ENCODE measurements around the gene H1-8.

H1-8 gene

DNA sequence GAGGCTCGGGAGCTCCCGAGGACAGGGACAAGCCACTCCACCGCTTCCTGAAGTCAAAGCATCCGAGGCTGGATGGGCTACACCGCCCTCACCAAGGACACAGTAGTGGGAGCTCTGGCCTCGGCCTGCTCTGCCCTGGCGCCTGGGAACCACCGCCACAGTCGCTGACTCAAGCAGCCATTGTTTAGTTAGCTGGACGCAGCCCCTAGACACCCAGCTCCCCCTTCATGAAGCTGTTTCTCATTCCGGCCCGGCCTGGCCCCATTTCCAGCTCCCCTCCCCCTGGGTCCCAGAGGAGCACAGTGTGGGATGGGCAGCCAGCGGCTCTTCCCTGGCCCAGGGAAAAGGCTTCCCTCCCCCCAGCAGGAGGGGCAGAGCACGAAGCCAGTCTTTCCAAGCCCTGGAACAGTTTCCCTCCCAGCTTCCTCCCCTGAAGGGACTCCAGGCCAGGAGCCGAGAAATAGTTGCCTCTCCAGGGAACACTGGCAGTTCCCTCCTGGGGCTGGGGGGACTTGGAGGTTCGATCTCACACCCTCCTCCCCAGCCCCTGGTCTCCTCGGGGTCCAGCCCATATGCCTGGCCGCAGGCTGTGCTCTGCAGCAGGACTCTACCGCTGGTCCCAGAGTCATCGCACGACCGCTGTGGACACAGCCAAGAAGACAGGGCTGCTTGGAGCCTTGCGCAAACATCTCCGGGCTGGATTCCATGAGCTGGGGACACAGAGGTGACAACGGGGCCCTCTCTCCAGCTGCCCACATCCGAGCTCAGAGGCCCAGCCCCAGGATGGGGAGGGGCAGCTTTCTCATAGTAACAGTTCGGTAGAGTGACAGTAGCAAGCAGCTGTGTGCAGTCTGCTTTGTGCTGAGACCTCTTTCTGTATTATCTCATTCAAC is 53.5 kb downstream of the H1-8 start:
- H3K4me3 ChIP-seq (ENCODE audit: low read depth, low read length) = peak overlapping the region; percentile 34
- TF ChIP-seq, protein P1, sequence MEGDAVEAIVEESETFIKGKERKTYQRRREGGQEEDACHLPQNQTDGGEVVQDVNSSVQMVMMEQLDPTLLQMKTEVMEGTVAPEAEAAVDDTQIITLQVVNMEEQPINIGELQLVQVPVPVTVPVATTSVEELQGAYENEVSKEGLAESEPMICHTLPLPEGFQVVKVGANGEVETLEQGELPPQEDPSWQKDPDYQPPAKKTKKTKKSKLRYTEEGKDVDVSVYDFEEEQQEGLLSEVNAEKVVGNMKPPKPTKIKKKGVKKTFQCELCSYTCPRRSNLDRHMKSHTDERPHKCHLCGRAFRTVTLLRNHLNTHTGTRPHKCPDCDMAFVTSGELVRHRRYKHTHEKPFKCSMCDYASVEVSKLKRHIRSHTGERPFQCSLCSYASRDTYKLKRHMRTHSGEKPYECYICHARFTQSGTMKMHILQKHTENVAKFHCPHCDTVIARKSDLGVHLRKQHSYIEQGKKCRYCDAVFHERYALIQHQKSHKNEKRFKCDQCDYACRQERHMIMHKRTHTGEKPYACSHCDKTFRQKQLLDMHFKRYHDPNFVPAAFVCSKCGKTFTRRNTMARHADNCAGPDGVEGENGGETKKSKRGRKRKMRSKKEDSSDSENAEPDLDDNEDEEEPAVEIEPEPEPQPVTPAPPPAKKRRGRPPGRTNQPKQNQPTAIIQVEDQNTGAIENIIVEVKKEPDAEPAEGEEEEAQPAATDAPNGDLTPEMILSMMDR (IDR thresholded peaks at IDR 0.05; ENCODE audit: low read depth, low read length) = no peak

DNA sequence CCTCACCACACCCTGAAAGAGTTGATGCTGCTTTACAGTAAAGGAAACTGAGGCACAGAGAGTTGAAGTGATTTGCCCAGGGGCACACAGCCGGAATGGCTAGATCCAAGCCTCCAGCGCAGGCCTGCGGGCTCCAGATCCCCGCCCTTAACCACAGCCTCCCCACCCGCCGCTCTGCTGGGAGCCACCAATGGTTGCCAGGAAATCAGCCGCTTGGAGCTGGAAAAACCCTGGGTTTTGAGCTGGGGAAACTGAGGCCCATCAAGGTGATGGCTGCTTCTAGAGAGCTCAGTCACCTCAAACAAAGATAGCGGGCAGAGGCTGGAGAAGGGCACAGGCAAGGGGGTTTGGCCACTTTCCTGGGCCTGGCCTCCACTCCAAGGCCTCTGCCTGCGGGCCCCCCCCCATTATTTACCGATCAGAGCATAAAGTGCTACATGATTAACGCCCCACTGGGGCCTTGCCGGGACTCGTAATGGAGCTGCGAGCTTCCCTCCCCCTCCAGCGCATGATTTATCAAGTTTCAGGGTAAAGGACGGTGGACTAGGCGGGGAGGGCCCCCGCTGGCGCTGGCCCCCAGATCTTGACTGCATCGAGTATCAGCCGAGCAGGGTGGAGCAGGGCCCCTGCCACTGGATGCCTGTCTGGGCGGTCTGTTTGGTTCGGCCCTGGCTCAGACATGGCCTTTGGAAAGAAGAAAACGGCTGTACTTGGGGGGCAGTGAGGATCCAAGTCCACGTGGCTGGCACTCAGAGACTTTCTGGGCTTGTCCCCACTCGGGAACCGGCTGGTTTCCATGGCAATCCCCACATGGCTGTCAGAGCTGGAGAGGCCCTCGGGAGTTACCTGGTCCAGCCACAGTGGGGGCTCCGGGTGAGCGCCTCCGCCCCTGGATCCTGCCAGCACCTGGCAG is 54.4 kb downstream of the H1-8 start:
- no peak overlapping the region; the same call in 1 of the 2 replicates for H3K4me3 ChIP-seq (ENCODE audit: low read depth, low read length)
- TF ChIP-seq, protein P1 (IDR thresholded peaks at IDR 0.05; ENCODE audit: low read depth, low read length) = no peak

DNA sequence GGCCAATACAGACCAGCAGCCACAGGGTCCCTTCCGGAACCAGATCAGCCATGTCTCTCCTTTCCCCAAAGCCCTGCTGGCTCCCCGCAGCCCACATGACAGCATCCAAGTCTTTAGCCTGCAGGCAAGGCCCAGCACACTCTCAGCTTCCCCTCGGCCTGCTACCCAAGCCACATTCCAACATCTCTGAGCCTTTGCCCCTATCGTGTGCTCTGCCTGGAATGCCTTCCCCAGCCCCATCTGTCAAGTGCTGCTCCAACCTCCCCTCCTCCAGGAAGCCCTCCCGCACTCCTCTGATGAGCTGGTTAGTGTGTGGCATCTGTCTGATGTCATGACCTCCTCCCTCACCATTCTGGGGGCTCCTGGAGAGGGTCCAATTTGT is 55.0 kb downstream of the H1-8 start:
- TF ChIP-seq, protein P1 (IDR thresholded peaks at IDR 0.05; ENCODE audit: low read depth, low read length) = no peak
- H3K4me3 ChIP-seq (ENCODE audit: low read depth, low read length) = no peak overlapping the region

DNA sequence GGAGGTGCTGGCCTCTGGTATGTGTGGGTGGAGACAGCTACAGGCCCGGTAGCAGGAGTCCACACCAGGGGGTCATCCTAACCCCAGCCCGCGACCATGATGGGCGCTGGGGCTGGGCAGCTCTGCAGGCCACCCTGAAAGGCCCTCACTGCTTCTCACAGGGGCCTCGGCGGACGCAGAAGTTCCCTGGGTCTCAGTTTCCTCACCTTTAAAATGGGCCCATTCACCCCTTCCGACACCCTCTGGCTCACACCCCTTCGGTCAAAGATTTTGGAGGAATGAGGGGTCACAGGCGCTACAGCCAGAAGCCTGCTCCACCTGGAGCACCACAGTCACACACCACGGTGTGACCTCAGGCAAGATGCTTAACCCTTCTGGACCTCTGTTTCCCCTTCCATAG is 55.5 kb downstream of the H1-8 start:
- TF ChIP-seq, protein P1 (IDR thresholded peaks at IDR 0.05; ENCODE audit: low read depth, low read length) = no peak
- no peak overlapping the region for H3K4me3 ChIP-seq (ENCODE audit: low read depth, low read length)

DNA sequence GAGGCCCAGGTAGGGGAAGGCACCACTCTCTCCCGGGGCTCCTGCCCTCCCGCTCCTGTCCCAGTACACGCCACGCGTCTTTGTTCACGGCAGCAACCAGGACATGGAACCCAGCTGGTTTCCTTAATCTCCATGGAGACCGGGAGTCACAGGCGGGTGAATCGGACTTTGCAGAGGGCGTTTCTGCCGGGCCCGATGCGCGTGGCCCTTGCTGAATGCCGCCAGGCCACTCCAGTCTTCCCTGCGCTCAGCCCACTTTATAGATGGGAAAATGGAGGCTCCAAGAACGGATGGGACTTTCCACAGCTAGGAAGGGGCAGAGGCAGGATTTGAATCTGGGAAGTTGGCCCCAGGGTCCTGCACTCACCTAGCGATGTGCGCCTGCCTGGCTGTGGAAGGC is 56.1 kb downstream of the H1-8 start:
- TF ChIP-seq, protein P1 (IDR thresholded peaks at IDR 0.05; ENCODE audit: low read depth, low read length) = no peak
- H3K4me3 ChIP-seq (ENCODE audit: low read depth, low read length) = no peak overlapping the region

DNA sequence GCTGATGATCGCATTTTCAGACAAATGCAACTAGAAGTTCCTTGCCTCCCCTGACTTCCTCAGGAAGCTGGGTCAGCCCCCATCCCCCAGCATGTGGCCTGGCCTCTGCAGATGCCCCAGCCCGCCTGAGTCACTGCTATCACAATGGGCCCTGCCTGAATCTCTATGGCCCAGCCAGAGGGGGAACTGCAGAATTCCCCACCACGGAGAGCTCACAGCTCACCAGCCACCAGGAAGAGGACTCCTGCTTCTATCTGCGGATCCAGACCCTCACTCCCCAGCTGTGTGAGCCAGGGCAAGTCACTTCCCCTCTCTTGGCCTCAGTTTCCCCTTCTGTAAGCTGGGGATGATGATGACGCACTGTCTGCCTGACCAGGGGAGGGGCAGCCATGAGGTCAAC is 56.6 kb downstream of the H1-8 start:
- no peak overlapping the region for H3K4me3 ChIP-seq (ENCODE audit: low read depth, low read length)
- TF ChIP-seq, protein P1 (IDR thresholded peaks at IDR 0.05; ENCODE audit: low read depth, low read length) = no peak

Measured in WI38 (cell line).